NCI-H345 treated with DMSO at 0.1 percent for 48 hours (cell line): ENCODE measurements around the gene HGFAC.

Experiments used
- DNase-seq: peaks from one replicate; lab custom pipeline; 2025; ENCODE audit not compliant: unreplicated experiment; lab: John Stamatoyannopoulos, UW

HGFAC gene

DNA sequence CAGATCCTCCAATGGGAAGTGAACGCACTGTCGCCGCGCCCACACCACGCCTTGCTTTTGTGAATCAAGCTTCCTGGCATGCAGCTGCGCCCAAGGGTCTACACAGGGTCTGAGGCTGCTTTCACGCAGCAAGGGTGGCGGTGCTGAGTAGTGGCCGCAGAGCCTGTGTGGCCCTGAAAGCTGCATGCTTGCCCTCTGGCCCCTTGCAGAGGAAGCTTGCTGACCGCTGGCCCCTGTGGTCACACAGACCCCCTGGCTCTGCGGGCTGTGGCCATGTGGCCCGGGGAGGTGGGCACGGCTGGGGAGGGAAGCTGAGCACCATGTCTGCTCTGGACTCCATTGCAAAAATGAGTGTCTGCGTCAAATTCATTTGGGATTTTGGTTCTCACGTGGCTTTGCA lies 30.1 kb downstream of the HGFAC start:
- no peak for DNase-seq

DNA sequence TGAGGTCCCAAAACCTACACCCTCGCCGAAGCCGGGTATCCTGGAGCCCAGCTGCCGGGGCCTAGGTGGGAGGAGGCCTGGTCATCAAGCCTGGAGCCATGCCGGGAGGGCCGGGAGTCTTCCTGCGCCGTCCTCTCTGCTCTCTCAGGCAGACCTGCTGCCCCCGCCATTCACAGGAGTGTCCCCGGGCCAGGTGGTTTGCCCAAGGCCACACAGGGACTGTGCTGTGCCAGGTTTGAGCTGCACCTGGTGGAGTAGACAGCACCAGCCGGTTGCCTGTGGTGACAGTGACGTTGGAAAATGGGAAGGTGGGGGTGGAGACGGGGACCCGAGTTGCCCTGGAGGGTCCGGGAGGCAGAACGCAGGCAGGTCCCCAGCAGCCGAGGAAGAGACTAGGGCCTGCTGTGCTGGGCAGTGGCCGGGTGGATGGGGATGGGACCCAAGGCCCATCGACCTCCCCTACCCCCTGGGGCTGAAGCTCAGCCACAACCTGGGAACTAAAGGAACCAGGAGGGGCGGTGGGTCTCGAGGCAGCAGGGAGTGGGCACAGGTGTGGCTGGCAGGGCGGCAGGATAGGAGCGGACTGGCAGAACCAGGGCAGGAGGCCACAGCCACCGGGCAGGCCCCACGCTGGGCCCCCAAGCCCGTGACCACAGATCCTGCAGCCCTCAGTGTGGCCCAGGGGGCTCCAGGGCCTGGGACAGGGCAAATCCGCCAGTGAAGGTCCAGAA lies 30.8 kb downstream of the HGFAC start:
- DNase-seq: no peak

DNA sequence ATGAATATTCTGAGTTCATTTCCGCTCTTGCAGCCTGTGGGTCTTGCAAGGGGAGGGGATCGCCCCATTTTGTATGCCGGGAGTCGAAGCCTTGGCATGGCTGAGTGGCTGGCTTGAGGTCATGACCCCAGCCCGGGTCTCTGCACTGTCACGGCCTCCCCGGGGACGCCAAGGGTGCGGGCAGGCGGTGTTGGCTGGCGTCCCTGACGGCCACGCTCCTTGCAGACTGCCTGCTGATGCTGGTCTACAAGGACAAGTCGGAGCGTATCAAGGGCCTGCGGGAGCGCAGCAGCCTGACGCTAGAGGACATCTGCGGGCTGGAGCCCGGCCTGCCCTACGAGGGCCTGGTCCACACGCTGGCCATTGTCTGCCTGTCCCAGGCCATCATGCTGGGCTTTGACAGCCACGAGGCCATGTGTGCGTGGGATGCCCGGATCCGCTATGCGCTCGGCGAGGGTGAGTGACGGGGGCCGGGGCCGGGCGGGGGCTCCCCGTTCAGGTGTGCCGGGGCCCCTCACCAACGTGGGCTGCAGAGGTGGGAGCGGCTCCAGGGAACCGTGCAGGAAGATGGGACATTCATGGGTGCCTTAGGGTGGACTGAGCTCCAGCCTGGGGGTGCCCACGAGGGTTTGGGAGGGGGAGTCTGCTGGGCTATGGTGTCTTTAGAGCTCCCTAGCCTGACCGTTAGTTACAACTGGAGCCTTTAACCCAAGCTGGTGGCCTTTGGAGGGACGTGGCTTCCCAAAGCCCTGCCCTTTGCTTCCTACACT lies 31.6 kb downstream of the HGFAC start:
- DNase-seq: no peak

DNA sequence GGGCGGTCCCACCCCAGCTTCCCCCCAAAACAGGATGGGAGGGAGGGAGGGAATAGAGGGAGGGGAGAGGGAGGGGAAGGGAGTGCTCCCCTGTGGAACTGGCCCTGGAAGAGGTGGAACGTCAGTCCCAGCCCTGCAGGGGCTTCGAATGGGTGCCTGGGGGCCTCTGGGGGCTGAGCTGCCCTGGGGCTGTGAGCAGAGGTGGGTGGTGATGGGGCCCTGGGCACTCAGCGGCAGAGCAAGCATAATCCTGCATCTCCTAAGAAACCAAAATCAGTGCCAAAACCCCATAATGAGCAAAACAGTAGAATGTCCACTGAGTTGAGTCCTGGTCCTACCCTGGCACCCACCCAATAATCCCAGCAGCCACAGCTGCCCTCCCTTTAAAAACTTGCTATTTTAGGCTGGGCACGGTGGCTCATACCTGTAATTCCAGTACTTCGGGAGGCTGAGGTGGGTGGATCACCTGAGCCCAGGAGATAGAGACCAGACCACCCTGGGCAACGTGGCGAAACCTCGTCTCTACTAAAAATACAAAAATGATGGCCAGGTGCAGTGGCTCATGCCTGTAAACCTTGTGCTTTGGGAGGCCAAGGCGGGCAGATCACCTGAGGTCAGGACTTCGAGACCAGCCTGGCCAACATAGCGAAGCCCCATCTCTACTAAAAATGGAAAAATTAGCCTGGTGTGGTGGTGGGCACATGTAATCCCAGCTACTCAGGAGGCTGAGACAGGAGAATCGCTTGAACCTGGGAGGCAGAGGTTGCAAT lies 32.4 kb downstream of the HGFAC start:
- DNase-seq: no peak

DNA sequence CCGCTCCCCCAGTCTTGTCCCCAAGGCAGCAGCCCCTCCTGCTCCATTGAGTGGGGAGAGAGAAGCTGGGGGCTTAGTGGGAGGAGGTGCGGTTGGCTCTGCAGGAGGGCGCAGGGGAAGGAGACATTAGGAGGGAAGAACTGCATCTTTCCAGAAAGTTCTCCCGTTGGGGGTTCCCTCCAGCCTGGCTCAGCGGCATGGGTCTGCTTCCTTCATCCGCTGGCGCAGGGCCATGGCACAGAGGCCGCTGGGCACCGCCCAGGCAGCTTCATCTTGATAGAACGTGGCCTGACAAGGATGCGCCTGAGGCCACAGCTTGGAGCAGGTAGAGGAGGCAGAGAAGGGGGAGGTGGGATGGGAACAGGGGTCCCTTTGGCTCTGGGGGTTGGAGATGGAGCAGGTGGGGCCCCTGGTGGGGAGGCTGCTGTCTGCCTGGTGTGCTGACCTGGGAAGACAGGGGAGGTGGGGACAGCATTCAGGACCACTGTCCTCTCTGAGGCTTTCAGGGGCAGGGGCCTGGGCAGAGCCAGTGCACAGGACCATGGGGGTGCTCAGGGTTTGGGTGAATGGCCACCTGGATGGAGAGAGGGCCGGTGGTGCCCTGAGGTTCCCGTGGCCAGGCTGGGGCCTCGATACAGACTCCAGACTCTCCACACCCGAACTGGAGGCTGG lies 33.4 kb downstream of the HGFAC start:
- no peak for DNase-seq

DNA sequence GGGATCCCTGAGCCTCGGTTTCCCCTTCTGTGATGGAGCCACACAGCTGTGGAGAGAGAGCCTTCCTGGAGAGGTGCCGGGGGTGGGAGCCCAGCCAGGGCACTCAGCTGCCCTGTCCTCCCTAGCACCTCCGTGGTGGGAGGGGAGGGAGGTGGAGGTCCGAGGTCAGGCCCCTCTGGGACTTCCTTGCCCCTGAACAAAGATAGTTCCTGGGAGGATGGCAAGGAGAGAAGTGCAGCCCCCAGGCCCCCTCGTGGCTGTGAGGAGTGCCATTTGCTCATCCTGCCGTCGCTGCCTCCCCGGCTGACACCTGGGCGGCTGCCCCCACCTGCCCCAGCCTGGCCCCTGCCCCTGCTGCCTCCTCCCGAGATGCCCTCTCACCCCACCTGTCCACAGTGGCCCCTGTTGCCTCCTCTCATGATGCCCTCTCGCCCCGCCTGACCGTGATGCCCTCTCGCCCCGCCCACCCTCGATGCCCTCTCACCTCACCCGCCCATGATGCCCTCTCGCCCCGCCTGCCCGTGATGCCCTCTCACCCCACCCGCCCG lies 34.0 kb downstream of the HGFAC start:
- DNase-seq: no peak

DNA sequence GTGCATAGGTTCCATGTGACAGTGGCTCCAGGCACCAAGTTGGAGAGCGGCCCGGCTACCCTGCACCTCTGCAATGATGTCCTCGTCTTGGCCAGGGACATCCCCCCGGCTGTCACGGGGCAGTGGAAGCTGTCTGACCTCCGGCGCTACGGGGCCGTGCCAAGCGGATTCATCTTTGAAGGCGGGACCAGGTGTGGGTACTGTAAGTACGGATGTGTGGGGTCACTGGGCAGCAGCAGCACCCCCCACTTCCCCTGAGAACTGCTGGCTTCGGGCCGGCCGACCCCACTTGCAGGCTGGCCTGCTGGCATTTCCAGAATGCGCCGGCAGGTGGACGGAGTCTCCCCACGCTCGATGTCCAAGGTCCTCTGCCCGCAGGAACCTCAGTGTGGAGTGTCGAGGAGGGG lies 34.6 kb downstream of the HGFAC start:
- DNase-seq: no peak

DNA sequence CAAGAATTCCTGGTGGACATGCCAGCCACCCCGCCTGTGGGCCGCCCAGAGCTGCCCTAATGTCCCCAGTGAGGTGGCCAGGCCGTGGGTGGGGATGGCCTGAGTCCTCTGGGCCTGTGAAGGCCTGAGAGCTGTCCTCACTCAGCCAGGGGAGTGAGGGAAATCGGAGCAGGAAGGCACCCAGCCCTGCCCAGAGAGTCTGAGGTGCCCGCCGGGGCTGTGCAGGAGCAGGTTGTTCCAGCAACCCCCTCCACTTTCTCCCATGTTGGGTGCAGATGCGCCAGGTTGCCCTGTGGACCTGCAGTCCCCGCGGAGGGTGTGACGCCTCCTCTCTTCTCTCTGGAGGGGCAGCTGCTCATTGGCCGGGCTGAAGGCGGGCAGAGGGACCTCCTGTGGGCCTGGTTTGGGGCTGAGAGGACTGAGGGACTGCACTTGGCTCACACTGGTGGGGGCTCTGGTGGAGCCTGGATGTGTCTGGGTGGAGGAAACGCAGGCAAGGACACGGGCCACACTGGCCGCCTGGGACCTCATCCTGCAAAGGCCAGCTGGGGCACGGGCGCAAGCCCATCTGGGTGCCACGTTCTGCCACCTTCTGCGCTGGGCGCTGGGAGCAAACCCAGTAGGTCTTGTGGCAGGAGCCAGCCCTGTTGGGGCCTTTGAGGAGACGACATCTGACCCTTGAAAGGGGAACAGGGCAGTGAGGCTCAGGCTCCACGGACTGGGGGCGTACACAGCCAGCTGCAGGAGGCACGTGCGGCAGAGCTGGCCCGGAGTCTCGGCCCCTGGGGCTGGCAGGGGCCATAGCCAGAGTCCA lies 35.4 kb downstream of the HGFAC start:
- no peak for DNase-seq

DNA sequence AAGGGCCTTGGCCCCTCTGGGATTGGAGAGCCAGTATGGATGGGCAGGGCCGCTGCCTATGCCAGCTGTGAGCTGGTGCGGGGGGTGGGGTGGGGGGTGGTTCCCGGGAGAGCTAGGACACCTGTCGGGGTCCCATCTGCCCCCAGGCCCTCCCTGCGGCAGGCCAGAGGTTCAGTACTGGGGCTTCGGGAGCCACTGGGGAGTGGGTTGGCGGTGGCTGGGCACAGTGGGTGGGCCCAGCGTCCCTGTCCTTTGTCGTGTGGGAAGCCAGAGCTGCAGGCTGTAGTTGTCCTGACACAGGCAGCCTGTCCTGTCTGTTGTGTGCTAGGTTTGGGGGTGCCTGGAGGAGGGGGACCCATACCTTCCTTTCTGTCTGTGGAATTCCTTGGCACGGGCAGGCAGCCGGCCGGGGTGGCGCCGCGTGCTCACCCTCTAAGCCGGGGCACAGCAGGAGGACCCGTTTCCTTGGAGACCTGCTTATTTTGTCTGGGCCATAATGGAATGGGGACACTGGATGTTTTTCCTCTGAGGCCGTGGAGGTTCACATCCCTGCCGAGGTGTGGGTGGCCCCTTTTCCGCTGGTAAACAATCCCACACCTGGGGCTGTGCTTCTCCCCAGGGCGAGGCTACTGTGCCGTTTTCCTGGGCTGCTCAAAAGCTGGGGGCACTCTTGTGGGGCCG lies 36.1 kb downstream of the HGFAC start:
- DNase-seq: no peak

DNA sequence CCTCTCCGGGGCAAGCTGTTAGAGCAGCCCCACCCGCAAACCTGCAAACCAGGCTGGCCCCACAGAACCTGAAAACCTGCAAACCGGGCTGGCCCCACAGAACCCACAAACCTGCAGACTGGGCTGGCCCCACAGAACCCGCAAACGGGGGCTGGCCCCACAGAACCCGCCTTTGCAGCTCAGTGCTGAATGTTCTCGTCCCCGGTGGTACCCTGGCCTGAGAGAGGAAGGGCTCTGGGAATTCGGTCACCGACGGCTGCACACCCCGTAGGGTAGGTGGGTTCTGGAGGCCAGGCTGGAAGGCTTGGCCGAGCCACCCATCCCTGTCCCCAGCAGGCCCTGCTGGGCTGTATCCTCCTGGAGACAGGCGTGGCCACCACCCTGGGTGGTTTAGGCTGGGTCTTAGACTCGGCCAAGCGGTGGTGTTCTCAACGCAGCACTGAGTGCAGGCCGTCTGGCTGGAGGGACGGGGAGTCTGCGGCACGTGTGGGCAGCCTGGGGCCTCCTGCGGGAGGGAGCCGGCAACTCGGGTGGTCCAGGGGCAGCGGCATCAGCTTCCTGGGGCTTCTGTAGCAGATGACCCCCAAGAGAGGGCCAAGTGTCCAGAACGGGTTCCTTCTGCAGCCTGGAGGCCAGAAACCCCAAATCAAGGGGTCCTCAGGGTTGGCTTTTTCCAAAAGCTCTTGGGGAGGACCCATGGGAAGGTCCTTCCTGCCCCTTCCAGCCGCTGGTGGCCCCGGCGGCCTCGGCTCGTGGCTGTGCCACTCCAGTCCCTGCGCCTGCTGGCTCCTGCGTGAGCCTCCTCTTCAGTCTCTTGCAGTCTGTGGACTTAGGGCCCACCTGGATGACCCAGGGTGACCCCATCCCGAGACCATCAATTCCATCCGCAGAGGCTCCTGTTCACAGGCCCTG lies 36.9 kb downstream of the HGFAC start:
- DNase-seq: no peak

DNA sequence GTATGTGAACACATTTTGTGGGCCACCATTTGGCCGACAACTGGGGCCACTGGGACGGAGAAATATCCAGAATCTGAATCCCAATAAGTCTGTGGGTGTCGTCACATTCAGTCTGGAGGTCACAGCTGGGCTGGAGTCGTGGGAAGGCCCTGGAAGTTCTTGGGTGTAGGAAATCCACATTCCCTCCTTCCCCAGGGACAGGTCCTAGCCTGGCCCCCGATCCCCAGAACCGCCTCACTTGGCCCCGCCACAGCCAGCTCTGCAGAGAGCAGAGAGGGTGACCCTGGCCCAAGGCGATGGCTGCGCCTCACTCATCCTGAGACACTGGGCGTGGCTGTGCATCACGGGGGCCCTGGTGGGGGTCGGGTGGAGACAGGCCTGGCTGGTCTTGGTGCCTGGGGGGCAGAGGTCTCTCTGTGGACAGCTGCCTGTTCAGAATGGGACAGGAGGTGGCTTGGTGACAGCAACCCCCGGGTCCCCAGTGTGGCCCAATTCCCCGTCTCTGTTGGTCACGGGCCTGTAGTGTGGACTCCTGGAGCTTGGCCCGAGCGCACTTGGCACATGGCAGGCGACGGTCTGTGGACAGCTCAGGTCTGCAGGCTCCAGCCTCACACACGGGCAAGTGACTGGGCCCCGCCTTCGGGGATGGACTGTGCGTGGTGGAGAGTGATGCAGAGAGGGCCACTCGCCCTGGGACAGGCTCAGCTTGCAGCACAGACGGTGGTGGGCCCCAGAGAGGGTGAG lies 37.8 kb downstream of the HGFAC start:
- DNase-seq: no peak

DNA sequence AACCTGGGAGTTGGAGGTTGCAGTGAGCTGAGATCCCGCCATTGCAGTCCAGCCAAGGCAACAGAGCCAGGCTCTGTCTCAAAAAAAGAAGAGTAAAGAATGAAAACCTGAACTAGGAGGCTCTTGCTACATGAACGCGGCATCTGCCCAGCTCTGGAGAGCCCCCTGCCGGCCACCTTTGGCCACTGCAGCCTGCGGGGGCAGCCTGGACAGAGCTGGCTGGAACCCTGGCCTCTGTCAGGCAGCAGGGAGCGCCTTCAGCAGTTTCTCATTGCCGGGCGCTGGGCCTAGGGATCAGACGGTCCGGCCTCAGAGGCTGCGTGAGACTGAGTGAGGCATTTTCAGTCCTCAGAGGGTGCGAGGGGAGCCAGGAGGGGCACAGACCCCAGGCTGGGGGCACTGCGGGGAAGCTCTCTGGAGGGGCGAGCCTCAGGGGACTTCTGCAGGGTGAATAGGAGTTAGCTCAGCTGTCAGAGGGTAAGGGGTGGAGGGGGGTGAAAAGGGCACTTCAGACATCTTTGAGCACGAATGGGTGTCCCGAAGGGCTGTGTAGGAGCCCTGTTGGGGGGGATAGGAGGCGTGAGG lies 38.9 kb downstream of the HGFAC start:
- peak; percentile 38 for DNase-seq

DNA sequence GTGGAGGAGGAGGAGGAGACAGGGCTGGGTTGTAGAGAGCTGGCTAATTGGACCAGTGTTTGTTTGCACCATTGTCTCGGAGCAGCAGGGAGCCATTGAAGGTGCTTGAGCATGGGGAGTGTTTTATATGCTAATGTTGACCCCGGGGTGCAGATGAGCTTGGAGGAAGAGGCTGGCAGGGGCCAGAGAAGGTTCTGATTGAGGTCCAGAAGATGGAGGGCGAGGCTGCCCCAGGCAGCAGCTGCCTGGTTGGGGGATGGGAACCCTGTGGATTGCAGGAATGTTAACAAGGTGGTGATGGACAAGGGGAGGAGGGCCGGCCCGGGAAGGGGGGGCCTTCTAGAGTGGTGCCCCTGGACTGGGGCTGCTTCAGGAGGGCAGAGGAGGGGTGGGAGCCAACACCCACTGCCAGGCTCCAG lies 39.4 kb downstream of the HGFAC start:
- peak; percentile 27 for DNase-seq

DNA sequence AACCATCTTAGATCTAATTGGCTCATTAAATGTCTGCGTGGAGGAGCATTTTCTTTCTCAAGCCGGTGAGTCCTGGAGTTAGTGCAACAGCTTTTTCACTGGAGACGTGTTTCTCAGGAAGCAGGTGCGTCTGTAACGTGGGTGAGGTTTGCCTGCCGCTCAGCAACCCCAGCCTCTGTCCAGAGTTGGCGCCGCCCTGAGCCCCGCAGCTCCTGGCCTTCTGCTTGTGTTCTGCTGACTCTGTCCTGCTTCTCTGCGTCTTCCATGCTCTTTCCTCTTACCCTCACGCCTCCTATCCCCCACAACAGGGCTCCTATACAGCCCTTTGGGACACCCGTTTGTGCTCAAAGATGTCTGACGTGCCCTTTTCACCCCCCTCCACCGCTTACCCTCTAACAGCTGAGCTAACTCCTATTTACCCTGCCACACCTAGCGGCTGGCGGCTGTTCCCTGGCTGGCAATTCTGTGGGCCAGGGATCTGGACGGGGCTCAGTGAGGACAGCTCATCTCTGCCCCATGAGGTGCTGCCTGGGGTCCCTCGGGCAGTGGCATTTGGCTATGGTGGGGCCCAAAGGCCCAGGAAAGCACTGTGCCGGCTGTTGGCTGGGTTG lies 40.1 kb downstream of the HGFAC start:
- no peak for DNase-seq

DNA sequence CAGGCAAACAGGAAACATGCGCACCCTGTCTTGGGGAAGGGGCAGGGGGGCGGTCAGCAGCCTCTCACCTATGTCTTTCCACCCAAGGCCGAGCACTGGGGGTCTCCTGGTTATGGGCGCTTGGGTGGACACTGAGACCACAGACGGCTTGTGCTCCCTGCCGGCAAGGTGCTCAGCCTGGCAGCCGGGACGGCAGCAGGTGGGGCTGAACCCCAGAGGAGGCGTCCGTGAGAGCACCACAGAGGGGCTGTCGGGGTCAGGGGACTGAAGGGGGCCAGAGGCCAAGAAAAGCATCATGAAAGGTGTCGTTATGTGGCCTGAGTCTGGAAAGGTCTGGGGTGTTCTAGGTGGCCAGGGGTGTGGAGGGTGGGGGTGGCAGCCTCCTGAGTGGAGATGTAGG lies 40.9 kb downstream of the HGFAC start:
- DNase-seq: no peak

DNA sequence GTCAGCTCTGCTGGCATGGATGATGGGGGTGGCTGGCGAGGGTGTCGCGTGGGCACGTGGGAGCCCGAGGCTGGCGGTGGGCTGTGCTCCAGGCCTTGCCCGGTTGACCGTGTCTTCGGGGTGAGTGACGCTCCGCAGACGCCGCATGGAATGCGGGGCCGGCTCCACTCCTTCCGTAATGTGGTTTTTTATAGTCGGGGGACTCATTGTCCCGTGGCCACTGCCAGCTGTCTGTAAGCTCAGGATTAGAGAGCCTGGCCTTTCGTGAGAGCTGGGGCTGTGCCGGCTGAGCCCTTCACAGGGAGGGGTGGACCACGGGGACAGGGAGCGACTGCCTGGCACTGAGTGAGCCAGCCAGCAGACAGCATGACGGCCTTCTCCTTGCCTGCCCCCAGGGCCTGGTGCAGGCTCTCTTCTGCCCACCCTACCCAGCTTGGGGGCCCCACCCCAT lies 41.7 kb downstream of the HGFAC start:
- no peak for DNase-seq
